Naive B cell (primary cell): Measurements from ENCODE around the gene NOL4L. TPM values are rescaled to one million over a fixed set of nuclear protein-coding genes. Genes with fewer than 3 reads are reported as not detected.
A peak's percentile ranks its signal among the peaks of the same experiment; 100 is the strongest.

Experiments
- ATAC-seq, 2 donors: fragments of 150-1000 bp; cut with Tn5 transposase; 2 replicates each; pipeline ENCODE4 v1.10.0; 2021; ENCODE audit warnings: low read depth in 2 of 2, mild to moderate bottlenecking in 2 of 2, moderate library complexity in 2 of 2
- DNase-seq: peaks from one replicate; pipeline ENCODE4 v3.0.0; 2022
- H3K27ac Mint-ChIP-seq, 6 donors: one replicate each; pipeline ENCODE4 v1.8.0; 2020 to 2022; ENCODE audit warnings: mild to moderate bottlenecking in 6 of 6, mixed read lengths in 6 of 6, moderate library complexity in 5 of 6, inconsistent platforms in 2 of 6
- H3K27me3 Mint-ChIP-seq, 3 donors: one replicate each; pipeline ENCODE4 v1.8.0; 2021 to 2022; ENCODE audit warnings: mixed read lengths in 3 of 3, mild to moderate bottlenecking in 1 of 3
- H3K36me3 Mint-ChIP-seq, 2 donors: one replicate each; pipeline ENCODE4 v1.8.0; 2020 to 2022; ENCODE audit warnings: mixed read lengths in 2 of 2, inconsistent platforms in 1 of 2, mild to moderate bottlenecking in 1 of 2
- H3K4me1 Mint-ChIP-seq, 3 donors: one replicate each; pipeline ENCODE4 v1.8.0; 2020 to 2022; ENCODE audit warnings: mixed read lengths in 3 of 3, inconsistent platforms in 1 of 3, mild to moderate bottlenecking in 1 of 3, moderate library complexity in 1 of 3
- H3K4me3 Mint-ChIP-seq, 8 donors: one replicate each; pipeline ENCODE4 v1.8.0; 2020 to 2022; ENCODE audit warnings: mild to moderate bottlenecking in 8 of 8, mixed read lengths in 8 of 8, moderate library complexity in 8 of 8, inconsistent platforms in 2 of 8
- H3K9me3 Mint-ChIP-seq, 7 donors: one replicate each; pipeline ENCODE4 v1.8.0; 2020 to 2022; ENCODE audit warnings: mixed read lengths in 7 of 7, mild to moderate bottlenecking in 5 of 7, inconsistent platforms in 2 of 7, moderate library complexity in 1 of 7
- polyA plus RNA-seq, 6 donors: library from polyadenylated mRNA; unstranded; fragments of 300-500 nt; fragmentation: Illumina TruSeq; gene quantifications; one replicate each; pipeline ENCODE4 v1.2.3, GENCODE V29; 2021; ENCODE audit warnings: low read depth in 6 of 6

The NOL4L gene
- polyA plus RNA-seq, 6 donors from 2014 or later: 1.3 to 4.2 (median 1.5) TPM; not detected in 1

DNA sequence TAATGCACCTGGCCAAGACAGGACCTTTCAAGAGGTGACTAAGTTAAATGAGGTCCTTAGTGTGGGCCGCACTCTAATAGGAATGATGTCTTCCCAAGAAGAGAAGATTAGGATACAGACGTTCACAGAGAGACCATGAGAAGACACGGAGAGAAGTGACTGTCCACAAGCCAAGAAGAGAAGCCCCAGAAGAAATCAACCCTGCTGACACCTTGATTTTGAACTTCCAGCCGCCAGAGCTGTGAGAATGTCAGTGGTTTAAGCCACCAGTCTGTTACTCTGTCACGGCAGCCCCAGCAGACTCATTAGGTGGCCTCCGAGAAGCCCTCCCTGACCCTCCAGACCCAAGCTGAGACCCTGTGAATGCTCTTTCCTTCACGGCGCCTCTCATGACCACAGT is 29.5 kb downstream of the NOL4L start:
- no peak overlapping the region for H3K4me3 Mint-ChIP-seq
- DNase-seq (no peak), ATAC-seq (no peak)
- H3K9me3 Mint-ChIP-seq: no peaks in the 10 kb centered on the region
- peaks cover 10 to 20% (median 13%) of the 10 kb centered on the region in 3 donors for H3K27me3 Mint-ChIP-seq
- peaks cover 2 to 13% (median 10%) of the 10 kb centered on the region in 3 donors for H3K4me1 Mint-ChIP-seq
- no peak overlapping the region for H3K27ac Mint-ChIP-seq
- H3K36me3 Mint-ChIP-seq: no peaks in the 10 kb centered on the region

- DNase-seq (no peak), ATAC-seq (no peak)
- peak overlapping the region in 2 of 6 donors; percentile 1 to 26 for H3K27ac Mint-ChIP-seq
- H3K4me3 Mint-ChIP-seq: no peak overlapping the region
- no peaks in the 10 kb centered on the region for H3K9me3 Mint-ChIP-seq
- H3K4me1 Mint-ChIP-seq: peaks cover 0 to 11% (median 4%) of the 10 kb centered on the region in 3 donors
- H3K36me3 Mint-ChIP-seq: no peaks in the 10 kb centered on the region
- H3K27me3 Mint-ChIP-seq: peaks cover 4 to 13% (median 7%) of the 10 kb centered on the region in 3 donors
These were observed 30.2 kb downstream of the NOL4L start for GRCh38 chr20:32554965-32555289.

- no peak for ATAC-seq
- no peaks in the 10 kb centered on the region for H3K9me3 Mint-ChIP-seq
- H3K27ac Mint-ChIP-seq: peak overlapping the region in 2 of 6 donors; percentile 37 to 59
- H3K27me3 Mint-ChIP-seq: peaks cover 0 to 5% (median 0%) of the 10 kb centered on the region in 3 donors
- no peak overlapping the region for H3K4me3 Mint-ChIP-seq
- no peaks in the 10 kb centered on the region for H3K36me3 Mint-ChIP-seq
- no peak for DNase-seq
- H3K4me1 Mint-ChIP-seq: peaks cover 0 to 7% (median 4%) of the 10 kb centered on the region in 3 donors
These were observed 31.5 kb downstream of the NOL4L start for GRCh38 chr20:32553618-32554017.

GRCh38 chr20:32551693-32552092 is 33.4 kb downstream of the NOL4L start:
- no peaks in the 10 kb centered on the region for H3K27me3 Mint-ChIP-seq
- ATAC-seq (no peak), DNase-seq (no peak)
- no peak overlapping the region for H3K27ac Mint-ChIP-seq
- H3K4me3 Mint-ChIP-seq: no peak overlapping the region
- no peaks in the 10 kb centered on the region for H3K9me3 Mint-ChIP-seq
- peaks cover 0 to 16% (median 7%) of the 10 kb centered on the region in 3 donors for H3K4me1 Mint-ChIP-seq
- H3K36me3 Mint-ChIP-seq: no peaks in the 10 kb centered on the region

DNA sequence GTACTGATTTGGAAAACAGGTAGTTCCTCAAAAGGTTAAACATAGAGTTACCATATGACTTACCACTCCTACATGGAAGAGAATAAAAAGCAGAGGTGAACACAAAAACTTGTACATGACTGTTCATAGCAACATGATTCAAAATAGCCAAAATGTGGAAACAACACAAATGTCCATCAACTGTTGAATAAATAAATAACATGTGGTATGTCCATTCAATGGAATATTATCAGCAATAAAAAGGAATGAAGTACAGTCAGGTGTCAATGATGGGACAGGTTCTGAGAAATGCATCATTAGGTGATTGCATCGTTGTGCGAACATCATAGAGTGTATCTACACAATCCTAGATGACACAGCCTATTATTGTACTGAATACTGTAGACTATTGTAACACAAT is 35.3 kb downstream of the NOL4L start:
- no peaks in the 10 kb centered on the region for H3K36me3 Mint-ChIP-seq
- no peak overlapping the region for H3K27ac Mint-ChIP-seq
- H3K4me1 Mint-ChIP-seq: peaks cover 0 to 16% (median 8%) of the 10 kb centered on the region in 3 donors
- ATAC-seq (no peak), DNase-seq (no peak)
- H3K9me3 Mint-ChIP-seq: no peaks in the 10 kb centered on the region
- H3K4me3 Mint-ChIP-seq: no peak overlapping the region
- no peaks in the 10 kb centered on the region for H3K27me3 Mint-ChIP-seq

GRCh38 chr20:32547753-32548034 is 37.4 kb downstream of the NOL4L start:
- Mint-ChIP-seq H3K4me3 (no peak overlapping the region), H3K27me3 (no peaks in the 10 kb centered on the region), H3K36me3 (no peaks in the 10 kb centered on the region), H3K9me3 (no peaks in the 10 kb centered on the region), H3K27ac (peak overlapping the region in 1 of 6 donors; percentile 13), H3K4me1 (peaks cover 2 to 11% (median 4%) of the 10 kb centered on the region in 3 donors)
- no peak for DNase-seq
- no peak for ATAC-seq

- H3K36me3 Mint-ChIP-seq: no peaks in the 10 kb centered on the region
- no peaks in the 10 kb centered on the region for H3K9me3 Mint-ChIP-seq
- DNase-seq (no peak), ATAC-seq (no peak)
- H3K27me3 Mint-ChIP-seq: no peaks in the 10 kb centered on the region
- peaks cover 2 to 11% (median 4%) of the 10 kb centered on the region in 3 donors for H3K4me1 Mint-ChIP-seq
- H3K27ac Mint-ChIP-seq: peak overlapping the region in 1 of 6 donors; percentile 32
- H3K4me3 Mint-ChIP-seq: no peak overlapping the region
These were observed 38.0 kb downstream of the NOL4L start for GRCh38 chr20:32546918-32547752.

- no peak overlapping the region for H3K27ac Mint-ChIP-seq
- no peaks in the 10 kb centered on the region for H3K36me3 Mint-ChIP-seq
- H3K4me1 Mint-ChIP-seq: peaks cover 12 to 21% (median 13%) of the 10 kb centered on the region in 3 donors
- H3K9me3 Mint-ChIP-seq: no peaks in the 10 kb centered on the region
- DNase-seq (no peak), ATAC-seq (no peak)
- H3K4me3 Mint-ChIP-seq: no peak overlapping the region
- H3K27me3 Mint-ChIP-seq: no peaks in the 10 kb centered on the region
These were observed 40.0 kb downstream of the NOL4L start for GRCh38 chr20:32544893-32545840.

- no peak overlapping the region for H3K4me3 Mint-ChIP-seq
- peaks cover 21 to 30% (median 21%) of the 10 kb centered on the region in 3 donors for H3K4me1 Mint-ChIP-seq
These were observed 40.8 kb downstream of the NOL4L start for GRCh38 chr20:32544260-32544722.

GRCh38 chr20:32543570-32544259 is 41.4 kb downstream of the NOL4L start:
- peak overlapping the region in 1 of 6 donors; percentile 38 for H3K27ac Mint-ChIP-seq
- no peaks in the 10 kb centered on the region for H3K27me3 Mint-ChIP-seq
- no peaks in the 10 kb centered on the region for H3K36me3 Mint-ChIP-seq
- no peak for ATAC-seq
- no peak for DNase-seq
- H3K4me1 Mint-ChIP-seq: peaks cover 23 to 32% (median 25%) of the 10 kb centered on the region in 3 donors
- no peaks in the 10 kb centered on the region for H3K9me3 Mint-ChIP-seq
- no peak overlapping the region for H3K4me3 Mint-ChIP-seq

More at GRCh38 chr20:32544260-32544722, 40.8 kb downstream of the NOL4L start:
- Mint-ChIP-seq H3K9me3 (no peaks in the 10 kb centered on the region), H3K27ac (no peak overlapping the region), H3K36me3 (no peaks in the 10 kb centered on the region), H3K27me3 (no peaks in the 10 kb centered on the region)
- ATAC-seq (no peak), DNase-seq (no peak)

DNA sequence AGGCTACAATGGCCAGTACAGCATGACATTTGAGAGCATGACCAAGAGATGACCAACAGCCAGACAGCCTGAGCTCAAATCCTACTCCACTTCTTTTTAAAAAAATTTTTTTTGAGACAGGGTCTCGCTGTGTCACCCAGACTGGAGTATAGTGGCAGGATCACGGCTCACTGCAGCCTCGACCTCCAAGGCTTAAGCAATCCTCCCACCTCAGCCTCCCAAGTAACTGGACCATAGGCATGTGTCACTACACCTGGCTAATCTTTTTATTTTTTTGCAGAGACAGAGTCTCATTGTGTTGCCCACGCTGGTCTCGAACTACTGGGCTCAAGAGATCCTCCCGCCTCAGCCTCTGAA is 42.9 kb downstream of the NOL4L start:
- no peak overlapping the region for H3K27ac Mint-ChIP-seq
- no peak for ATAC-seq
- no peaks in the 10 kb centered on the region for H3K9me3 Mint-ChIP-seq
- DNase-seq: no peak
- H3K4me3 Mint-ChIP-seq: no peak overlapping the region
- H3K4me1 Mint-ChIP-seq: peaks cover 27 to 33% (median 30%) of the 10 kb centered on the region in 3 donors
- no peaks in the 10 kb centered on the region for H3K27me3 Mint-ChIP-seq
- no peaks in the 10 kb centered on the region for H3K36me3 Mint-ChIP-seq

DNA sequence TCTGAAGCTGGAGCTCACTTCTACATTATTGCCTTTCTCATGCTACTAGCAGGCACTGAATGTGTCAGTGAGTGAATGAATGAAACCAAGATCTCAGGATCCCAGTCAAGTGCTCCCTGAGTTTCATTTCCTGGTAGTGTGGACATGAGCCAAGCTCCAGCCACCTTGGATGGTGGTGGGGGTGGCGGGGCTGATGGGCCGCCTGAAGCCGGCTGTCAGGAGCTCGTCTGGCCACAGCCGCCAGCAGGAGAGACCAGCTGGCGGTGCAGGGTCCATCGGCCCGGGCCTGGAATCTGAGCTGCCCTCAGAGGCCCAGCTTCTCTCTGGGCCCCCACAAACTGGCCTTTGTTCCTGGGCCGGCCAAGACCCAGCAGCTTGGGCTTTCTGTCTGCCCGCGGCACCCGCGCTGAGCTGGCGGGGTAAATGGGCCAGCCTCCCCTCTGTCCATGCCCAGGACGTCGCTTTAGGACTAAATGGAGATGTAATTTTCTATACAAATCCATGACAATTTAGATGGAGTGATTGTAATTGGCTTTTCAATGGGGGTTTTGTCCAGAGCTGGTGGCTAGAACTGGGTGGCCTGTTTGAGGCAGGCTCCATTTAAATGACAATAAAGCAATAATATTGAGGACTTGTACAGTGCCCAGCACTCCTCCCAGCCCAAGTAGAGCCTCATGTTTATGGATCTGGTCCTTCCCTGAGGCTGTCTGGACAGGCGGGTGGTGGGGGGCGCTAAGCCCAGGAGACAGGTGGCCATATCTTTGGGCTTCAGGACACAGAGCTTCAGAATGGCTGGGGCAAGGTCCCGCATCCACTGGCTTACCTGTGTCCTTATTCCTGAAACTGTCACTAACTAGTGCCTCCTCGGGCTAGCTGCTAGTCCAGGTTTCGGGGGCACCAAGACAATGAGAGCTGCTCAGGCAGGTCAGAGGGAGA is 43.5 kb downstream of the NOL4L start:
- Mint-ChIP-seq H3K4me1 (peaks cover 30 to 37% (median 33%) of the 10 kb centered on the region in 3 donors), H3K36me3 (no peaks in the 10 kb centered on the region), H3K4me3 (no peak overlapping the region), H3K27me3 (no peaks in the 10 kb centered on the region), H3K9me3 (no peaks in the 10 kb centered on the region), H3K27ac (no peak overlapping the region)
- ATAC-seq (no peak), DNase-seq (no peak)
